Kidney (tissue), 14 donors: ENCODE results near the gene TYMP. TPM values are rescaled to one million over a fixed set of nuclear protein-coding genes. Genes with fewer than 3 reads are reported as not detected.

ENCODE experiments used
- DNase-seq, 5 donors: peaks; one replicate each; pipeline ENCODE4 v3.0.0-alpha.2; 2013 to 2020
- FAIRE-seq: peaks from 2 replicates; lab custom pipeline; 2012; peaks lifted over from hg19 to GRCh38; lab: Jason Lieb, UNC
- H3K27ac ChIP-seq, 2 donors: one replicate each; pipeline ENCODE4 v1.7.0; 2013; ENCODE audit warnings: low read depth in 2 of 2, low read length in 2 of 2, inconsistent platforms in 1 of 2
- H3K27me3 ChIP-seq: one replicate; pipeline ENCODE4 v1.7.1; 2013; ENCODE audit warnings: low read length, inconsistent platforms; ENCODE audit not compliant: control insufficient read depth, insufficient read depth
- H3K36me3 ChIP-seq, 3 donors: one replicate each; pipeline versions ENCODE4 v1.7.0 to v1.7.1; 2013; ENCODE audit warnings: low read length in 3 of 3, control low read depth in 1 of 3, inconsistent platforms in 1 of 3; ENCODE audit not compliant: insufficient read depth in 3 of 3, control insufficient read depth in 2 of 3
- H3K4me1 ChIP-seq, 3 donors: one replicate each; pipeline versions ENCODE4 v1.7.0 to v1.7.1; 2013; ENCODE audit warnings: low read length in 3 of 3, inconsistent platforms in 1 of 3, low read depth in 1 of 3; ENCODE audit not compliant: control insufficient read depth in 2 of 3, insufficient read depth in 2 of 3
- H3K4me3 ChIP-seq, 3 donors: one replicate each; pipeline versions ENCODE4 v1.7.0 to v1.8.1; 2013; ENCODE audit warnings: low read length in 3 of 3, control low read depth in 1 of 3, inconsistent platforms in 1 of 3
- H3K9ac ChIP-seq, 3 donors: one replicate each; pipeline versions ENCODE4 v1.7.0 to v1.7.1; 2013; ENCODE audit warnings: low read length in 3 of 3, control low read depth in 1 of 3, inconsistent platforms in 1 of 3
- H3K9me3 ChIP-seq, 3 donors: one replicate each; pipeline versions ENCODE4 v1.7.0 to v1.7.1; 2013; ENCODE audit warnings: low read length in 3 of 3, control low read depth in 1 of 3, inconsistent platforms in 1 of 3; ENCODE audit not compliant: control insufficient read depth in 2 of 3, insufficient read depth in 1 of 3
- CTCF ChIP-seq: IDR thresholded peaks from 3 replicates; pipeline ENCODE4 v1.5.1; 2012; ENCODE audit warnings: mild to moderate bottlenecking, moderate library complexity, borderline replicate concordance; ENCODE audit not compliant: insufficient read depth; ENCODE audit errors: extremely low read depth
- intact Hi-C: fragments of 100-400 bp; cut with DNase I; formaldehyde crosslinking; loops from one replicate; pipeline ENCODE4 v1.11.1; 2022
- polyA plus RNA-seq: library from polyadenylated mRNA; stranded (reverse); fragments of 350-450 nt; fragmentation: Illumina TruSeq; extraction: RNeasy Lipid Tissue Mini Kit (QIAGEN cat#74804); gene quantifications from one replicate; pipeline ENCODE4 v1.2.3, GENCODE V29; 2014; ENCODE audit warnings: low read depth, low replicate concordance; ENCODE audit not compliant: insufficient read depth
- total RNA-seq: library from RNA; stranded (reverse); fragmentation: NEBNext Ultra II Directional; extraction: Animal tissue kit (Norgen Biotek cat#: 25700); gene quantifications from one replicate; pipeline ENCODE4 v1.2.1, GENCODE V29; 2021
- donor health status: control.
- donor health status: control.
- donor health status: control.
- donor health status: control.
- donor health status: control.
- donor health status: DM: yes; HTN: yes; CAD: no.
- donor health status: Normal renal cell carcinoma (clear cell type).

TYMP gene
- total and polyA plus RNA-seq, 2 donors from 2014 or later: 22.2 to 163 TPM

DNA sequence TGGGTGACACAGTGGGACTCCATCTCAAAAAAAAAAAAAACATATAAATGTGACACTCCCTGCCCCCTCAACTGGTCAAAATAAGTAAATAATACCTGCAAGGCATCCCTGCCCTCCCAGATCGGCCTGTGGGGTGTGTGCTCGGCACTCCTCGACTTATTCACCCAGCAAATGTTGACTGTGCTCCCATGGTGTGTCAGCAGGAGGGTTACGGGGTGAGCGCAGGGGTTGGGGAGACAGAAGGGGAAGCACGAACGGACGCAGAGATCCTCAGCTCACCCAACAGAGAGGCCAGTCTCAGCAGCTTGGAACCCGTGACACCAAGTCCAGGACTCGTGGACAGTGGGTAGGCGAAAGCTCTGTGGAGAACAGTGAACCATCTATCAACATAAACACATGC lies 50.1 kb downstream of the TYMP start:
- Histone ChIP-seq H3K4me3 (no peak overlapping the region), H3K9me3 (no peaks in the 10 kb centered on the region), H3K36me3 (no peaks in the 10 kb centered on the region), H3K9ac (no peak overlapping the region), H3K4me1 (peaks cover 0 to 7% (median 0%) of the 10 kb centered on the region in 3 donors), H3K27ac (no peak overlapping the region), H3K27me3 (peaks cover 8% of the 10 kb centered on the region)
- DNase-seq: no peak
- intact Hi-C loops: no loop called here
- FAIRE-seq: no peak
- TF ChIP-seq CTCF: no peak

GRCh38 chr22:50477923-50478322 lies 51.9 kb downstream of the TYMP start:
- H3K27ac ChIP-seq: no peak overlapping the region
- peaks cover 8% of the 10 kb centered on the region for H3K27me3 ChIP-seq
- peaks cover 0 to 16% (median 9%) of the 10 kb centered on the region in 3 donors for H3K4me1 ChIP-seq
- no peaks in the 10 kb centered on the region for H3K9me3 ChIP-seq
- intact Hi-C loops: no loop called here
- H3K36me3 ChIP-seq: no peaks in the 10 kb centered on the region
- H3K4me3 ChIP-seq: no peak overlapping the region
- H3K9ac ChIP-seq: no peak overlapping the region
- DNase-seq (no peak), FAIRE-seq (no peak)
- TF ChIP-seq CTCF: no peak

DNA sequence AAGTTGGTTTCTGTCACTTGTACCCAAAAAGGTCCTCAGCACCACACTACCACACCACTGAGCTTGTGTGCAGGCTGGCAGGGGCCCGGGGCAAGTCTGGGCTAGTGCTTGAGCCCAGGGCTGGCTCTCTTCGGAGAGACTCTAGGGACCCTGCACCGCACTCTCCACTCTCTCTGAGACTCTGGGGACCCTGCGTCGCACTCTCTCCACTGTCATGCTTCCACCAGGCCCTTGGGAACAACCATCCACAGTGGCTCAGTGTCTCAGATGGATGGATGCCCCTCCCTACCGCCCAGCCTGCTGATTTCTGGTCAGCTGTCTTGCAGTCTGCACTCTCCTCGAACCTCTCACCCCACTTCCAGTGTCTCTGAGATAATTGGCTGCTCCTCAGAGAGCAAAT lies 52.9 kb downstream of the TYMP start:
- H3K9ac ChIP-seq: no peak overlapping the region
- TF ChIP-seq CTCF: no peak
- intact Hi-C loops: no loop called here
- FAIRE-seq: no peak
- H3K9me3 ChIP-seq: no peaks in the 10 kb centered on the region
- DNase-seq: peak in 1 of 5 donors; percentile 51
- peaks cover 8% of the 10 kb centered on the region for H3K27me3 ChIP-seq
- no peak overlapping the region for H3K4me3 ChIP-seq
- H3K27ac ChIP-seq: no peak overlapping the region
- no peaks in the 10 kb centered on the region for H3K36me3 ChIP-seq
- peaks cover 0 to 20% (median 14%) of the 10 kb centered on the region in 3 donors for H3K4me1 ChIP-seq

Other genes with a start within 250 kb of the TYMP start
- gene PLXNB2, start 222.4 kb downstream of the TYMP start, total RNA-seq: 383 TPM
- gene PLXNB2, start 222.4 kb downstream of the TYMP start, polyA plus RNA-seq: 128 TPM
- 16.7 TPM for gene DENND6B, start 203.0 kb downstream of the TYMP start, total RNA-seq
- 14.5 TPM for gene DENND6B, start 203.0 kb downstream of the TYMP start, polyA plus RNA-seq
- gene PPP6R2, start 186.7 kb downstream of the TYMP start, total RNA-seq: 53.8 TPM
- gene PPP6R2, start 186.7 kb downstream of the TYMP start, polyA plus RNA-seq: 39.4 TPM
- 73.9 TPM for gene SBF1, start 55.0 kb downstream of the TYMP start, total RNA-seq
- gene SBF1, start 55.0 kb downstream of the TYMP start, polyA plus RNA-seq: 18.1 TPM
- 8.0 TPM for gene ADM2, start 48.5 kb downstream of the TYMP start, total RNA-seq
- 10.6 TPM for gene ADM2, start 48.5 kb downstream of the TYMP start, polyA plus RNA-seq
- gene MIOX, start 43.2 kb downstream of the TYMP start, total RNA-seq: 3.5 TPM
- 455 TPM for gene MIOX, start 43.2 kb downstream of the TYMP start, polyA plus RNA-seq
- 77.9 TPM for gene LMF2, start 22.3 kb downstream of the TYMP start, total RNA-seq
- 41.7 TPM for gene LMF2, start 22.3 kb downstream of the TYMP start, polyA plus RNA-seq
- 41.5 TPM for gene NCAPH2, start 21.8 kb downstream of the TYMP start, total RNA-seq
- 31.4 TPM for gene NCAPH2, start 21.8 kb downstream of the TYMP start, polyA plus RNA-seq
- 4.1 TPM for gene SCO2, start 4.4 kb downstream of the TYMP start, total RNA-seq
- 1.1 TPM for gene SCO2, start 4.4 kb downstream of the TYMP start, polyA plus RNA-seq
- gene KLHDC7B, start 15.9 kb upstream of the TYMP start, total RNA-seq: 16.1 TPM
- 1.4 TPM for gene KLHDC7B, start 15.9 kb upstream of the TYMP start, polyA plus RNA-seq
- gene SYCE3, start 32.9 kb upstream of the TYMP start, total RNA-seq: not detected
- gene SYCE3, start 32.9 kb upstream of the TYMP start, polyA plus RNA-seq: 4.6 TPM
- gene CPT1B, start 48.4 kb upstream of the TYMP start, total RNA-seq: 34.3 TPM
- gene CPT1B, start 48.4 kb upstream of the TYMP start, polyA plus RNA-seq: 20.6 TPM
- gene CHKB, start 52.8 kb upstream of the TYMP start, total RNA-seq: 91.7 TPM
- 73.0 TPM for gene CHKB, start 52.8 kb upstream of the TYMP start, polyA plus RNA-seq
- 1.1 TPM for gene MAPK8IP2, start 70.8 kb upstream of the TYMP start, total RNA-seq
- gene MAPK8IP2, start 70.8 kb upstream of the TYMP start, polyA plus RNA-seq: 1.0 TPM
- 53.0 TPM for gene ARSA, start 98.1 kb upstream of the TYMP start, total RNA-seq
- 52.8 TPM for gene ARSA, start 98.1 kb upstream of the TYMP start, polyA plus RNA-seq
- gene SHANK3, start 142.8 kb upstream of the TYMP start, total RNA-seq: 40.5 TPM
- gene SHANK3, start 142.8 kb upstream of the TYMP start, polyA plus RNA-seq: 8.8 TPM
- gene ACR, start 208.2 kb upstream of the TYMP start, total RNA-seq: 1.6 TPM
- gene ACR, start 208.2 kb upstream of the TYMP start, polyA plus RNA-seq: 1.0 TPM